ENCODE results near the gene SUZ12.
A peak's percentile ranks its signal among the peaks of the same experiment; 100 is the strongest.

DNA sequence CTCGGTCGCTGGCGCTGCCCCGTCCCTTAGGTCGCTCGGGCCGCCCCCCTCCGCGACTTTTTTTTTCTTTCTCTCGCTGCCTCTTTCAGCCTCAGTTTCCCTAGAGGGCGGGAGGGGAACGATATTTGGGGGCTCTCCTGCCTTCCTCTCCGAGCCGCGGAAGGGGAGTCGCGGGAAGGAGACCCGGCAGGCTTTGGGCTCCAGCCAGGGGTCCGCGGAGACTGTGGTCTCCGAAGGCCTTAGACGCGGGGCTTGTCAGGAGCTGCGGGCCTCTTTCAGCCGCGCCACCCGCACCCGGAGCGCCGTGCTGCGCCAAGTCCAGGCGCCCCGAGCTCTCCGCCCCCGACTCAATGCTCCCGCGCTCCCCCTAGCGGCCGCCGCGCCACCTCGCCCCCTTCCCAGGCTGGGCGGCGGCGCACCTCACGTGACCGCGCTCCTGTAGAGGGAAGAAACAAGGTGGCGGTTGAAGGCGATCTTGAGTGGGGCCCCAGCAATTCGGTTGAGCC, 70.2 kb downstream of the SUZ12 start, which contains the start of gene LRRC37B:
- TF ChIP-seq CTCF (IDR thresholded peaks at IDR 0.05), result peak; percentile 92 to 96 (median 94)
- no peak for TF ChIP-seq POLR2A (IDR thresholded peaks at IDR 0.05)
- TF ChIP-seq EP300 (IDR thresholded peaks at IDR 0.05), result no peak

Measured in ovary (tissue), 3 donors.